ENCODE results near the gene ICA1.

GRCh38 chr7:8154272-8154671, 107.7 kb downstream of the ICA1 start:
- TF ChIP-seq, protein P1, sequence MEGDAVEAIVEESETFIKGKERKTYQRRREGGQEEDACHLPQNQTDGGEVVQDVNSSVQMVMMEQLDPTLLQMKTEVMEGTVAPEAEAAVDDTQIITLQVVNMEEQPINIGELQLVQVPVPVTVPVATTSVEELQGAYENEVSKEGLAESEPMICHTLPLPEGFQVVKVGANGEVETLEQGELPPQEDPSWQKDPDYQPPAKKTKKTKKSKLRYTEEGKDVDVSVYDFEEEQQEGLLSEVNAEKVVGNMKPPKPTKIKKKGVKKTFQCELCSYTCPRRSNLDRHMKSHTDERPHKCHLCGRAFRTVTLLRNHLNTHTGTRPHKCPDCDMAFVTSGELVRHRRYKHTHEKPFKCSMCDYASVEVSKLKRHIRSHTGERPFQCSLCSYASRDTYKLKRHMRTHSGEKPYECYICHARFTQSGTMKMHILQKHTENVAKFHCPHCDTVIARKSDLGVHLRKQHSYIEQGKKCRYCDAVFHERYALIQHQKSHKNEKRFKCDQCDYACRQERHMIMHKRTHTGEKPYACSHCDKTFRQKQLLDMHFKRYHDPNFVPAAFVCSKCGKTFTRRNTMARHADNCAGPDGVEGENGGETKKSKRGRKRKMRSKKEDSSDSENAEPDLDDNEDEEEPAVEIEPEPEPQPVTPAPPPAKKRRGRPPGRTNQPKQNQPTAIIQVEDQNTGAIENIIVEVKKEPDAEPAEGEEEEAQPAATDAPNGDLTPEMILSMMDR (IDR thresholded peaks at IDR 0.05; ENCODE audit: low read length) = no peak
- TF ChIP-seq EZH2 (optimal IDR thresholded peaks at IDR 0.05; ENCODE audit: low read depth, low read length) = no peak
